Measurements from ENCODE around the gene CERS1. TPM values are rescaled to one million over a fixed set of nuclear protein-coding genes. Genes with fewer than 3 reads are reported as not detected.
A peak's percentile ranks its signal among the peaks of the same experiment; 100 is the strongest.

CERS1 gene
- total RNA-seq, 1 donor from 2014 or later = 10.2 TPM

DNA sequence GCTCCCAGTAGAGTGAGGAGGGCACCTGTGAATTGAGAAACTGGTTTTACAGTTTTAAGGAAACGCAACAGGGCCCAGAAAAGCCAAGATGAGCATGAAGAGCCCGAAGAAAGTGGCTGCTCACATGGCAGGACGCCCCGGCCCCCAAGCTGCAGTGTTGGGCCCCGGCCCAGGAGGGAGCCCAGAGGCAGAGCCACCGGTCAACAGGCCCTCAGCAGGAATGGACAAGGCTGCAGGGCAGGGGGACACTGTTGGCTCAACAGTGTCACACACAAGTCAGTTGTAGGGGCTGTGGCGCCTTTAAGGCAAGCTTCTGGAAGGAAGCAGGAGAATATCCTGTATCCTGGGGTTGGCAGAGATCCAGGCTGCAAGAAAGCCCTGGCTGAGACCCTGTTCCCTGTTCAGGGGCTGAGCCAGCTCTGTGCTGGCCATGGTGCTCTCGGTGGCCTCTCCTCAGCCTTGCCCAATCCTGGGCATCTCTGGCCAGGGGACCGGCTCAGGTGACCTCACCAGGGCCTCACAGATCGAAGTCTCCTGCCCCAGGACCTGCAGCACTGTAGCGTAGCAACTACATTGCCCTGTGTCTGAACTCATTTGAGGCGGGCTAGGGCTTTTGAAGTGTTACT is 36.2 kb downstream of the CERS1 start:
- TF ChIP-seq, protein P1, sequence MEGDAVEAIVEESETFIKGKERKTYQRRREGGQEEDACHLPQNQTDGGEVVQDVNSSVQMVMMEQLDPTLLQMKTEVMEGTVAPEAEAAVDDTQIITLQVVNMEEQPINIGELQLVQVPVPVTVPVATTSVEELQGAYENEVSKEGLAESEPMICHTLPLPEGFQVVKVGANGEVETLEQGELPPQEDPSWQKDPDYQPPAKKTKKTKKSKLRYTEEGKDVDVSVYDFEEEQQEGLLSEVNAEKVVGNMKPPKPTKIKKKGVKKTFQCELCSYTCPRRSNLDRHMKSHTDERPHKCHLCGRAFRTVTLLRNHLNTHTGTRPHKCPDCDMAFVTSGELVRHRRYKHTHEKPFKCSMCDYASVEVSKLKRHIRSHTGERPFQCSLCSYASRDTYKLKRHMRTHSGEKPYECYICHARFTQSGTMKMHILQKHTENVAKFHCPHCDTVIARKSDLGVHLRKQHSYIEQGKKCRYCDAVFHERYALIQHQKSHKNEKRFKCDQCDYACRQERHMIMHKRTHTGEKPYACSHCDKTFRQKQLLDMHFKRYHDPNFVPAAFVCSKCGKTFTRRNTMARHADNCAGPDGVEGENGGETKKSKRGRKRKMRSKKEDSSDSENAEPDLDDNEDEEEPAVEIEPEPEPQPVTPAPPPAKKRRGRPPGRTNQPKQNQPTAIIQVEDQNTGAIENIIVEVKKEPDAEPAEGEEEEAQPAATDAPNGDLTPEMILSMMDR (IDR thresholded peaks at IDR 0.05) = no peak
- no peaks in the 10 kb centered on the region for H3K4me1 Mint-ChIP-seq (ENCODE audit: low read depth)
- no peaks in the 10 kb centered on the region for H3K27me3 Mint-ChIP-seq (ENCODE audit: low read depth)
- H3K4me3 Mint-ChIP-seq (ENCODE audit: unreplicated experiment) = no peak overlapping the region
- H3K36me3 Mint-ChIP-seq (ENCODE audit: low read depth) = peaks cover 36% of the 10 kb centered on the region
- H3K9me3 Mint-ChIP-seq (ENCODE audit: low read depth) = no peaks in the 10 kb centered on the region
- DNase-seq (ENCODE audit: low spot score) = no peak
- H3K27ac Mint-ChIP-seq (ENCODE audit: unreplicated experiment) = no peak overlapping the region

DNA sequence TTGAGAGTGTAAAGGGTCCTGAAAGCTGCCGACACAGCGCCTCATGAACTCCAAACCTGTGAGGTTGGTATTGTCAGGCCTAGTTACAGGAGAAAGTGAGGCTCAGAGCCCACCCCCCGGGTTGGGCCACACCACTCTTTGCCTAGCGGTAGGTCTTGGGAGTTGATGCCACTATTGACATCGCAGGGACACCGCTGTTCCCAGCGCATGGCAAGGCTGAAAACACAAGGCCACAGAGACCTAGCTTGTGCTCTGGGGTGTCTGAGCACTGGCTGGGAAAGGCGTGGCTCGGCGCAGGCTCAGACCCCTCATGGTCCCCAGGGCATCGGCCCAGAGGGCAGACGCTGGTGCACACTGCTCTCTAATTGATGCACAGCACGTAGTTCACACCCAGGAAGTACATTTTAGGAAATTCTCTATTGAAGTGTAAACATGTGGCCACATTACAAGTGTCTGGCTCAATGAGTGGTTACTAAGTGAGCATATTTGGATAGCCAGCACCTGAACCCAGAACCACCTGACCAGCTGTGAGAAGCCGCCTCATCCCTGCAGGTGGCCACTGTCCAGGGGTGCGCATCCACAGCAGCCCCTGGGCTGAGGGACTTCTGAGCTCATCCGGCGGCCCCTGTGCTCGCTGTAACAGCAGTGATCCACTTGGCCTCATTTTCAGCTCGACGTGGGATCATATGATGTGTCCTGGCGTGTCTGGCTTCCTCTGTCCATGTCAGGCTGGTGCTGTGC is 36.9 kb downstream of the CERS1 start:
- H3K36me3 Mint-ChIP-seq (ENCODE audit: low read depth) = peaks cover 38% of the 10 kb centered on the region
- no peaks in the 10 kb centered on the region for H3K27me3 Mint-ChIP-seq (ENCODE audit: low read depth)
- no peaks in the 10 kb centered on the region for H3K4me1 Mint-ChIP-seq (ENCODE audit: low read depth)
- no peak for DNase-seq (ENCODE audit: low spot score)
- TF ChIP-seq, protein P1 (IDR thresholded peaks at IDR 0.05) = no peak
- H3K9me3 Mint-ChIP-seq (ENCODE audit: low read depth) = no peaks in the 10 kb centered on the region
- no peak overlapping the region for H3K27ac Mint-ChIP-seq (ENCODE audit: unreplicated experiment)
- no peak overlapping the region for H3K4me3 Mint-ChIP-seq (ENCODE audit: unreplicated experiment)

DNA sequence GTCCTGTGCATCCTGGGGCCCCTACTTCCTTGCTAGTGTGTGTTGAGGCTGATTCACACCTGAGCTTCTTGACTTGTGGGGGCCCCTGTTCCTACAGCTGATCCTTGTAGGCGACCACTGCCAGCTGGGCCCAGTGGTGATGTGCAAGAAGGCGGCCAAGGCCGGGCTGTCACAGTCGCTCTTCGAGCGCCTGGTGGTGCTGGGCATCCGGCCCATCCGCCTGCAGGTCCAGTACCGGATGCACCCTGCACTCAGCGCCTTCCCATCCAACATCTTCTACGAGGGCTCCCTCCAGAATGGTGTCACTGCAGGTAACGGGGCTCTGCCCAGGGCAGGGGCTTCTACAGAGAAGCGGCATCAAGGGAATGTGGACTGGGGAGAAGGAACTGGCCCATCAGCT is 38.7 kb downstream of the CERS1 start:
- TF ChIP-seq, protein P1 (IDR thresholded peaks at IDR 0.05) = no peak
- H3K4me1 Mint-ChIP-seq (ENCODE audit: low read depth) = no peaks in the 10 kb centered on the region
- no peak overlapping the region for H3K4me3 Mint-ChIP-seq (ENCODE audit: unreplicated experiment)
- H3K36me3 Mint-ChIP-seq (ENCODE audit: low read depth) = peaks cover 40% of the 10 kb centered on the region
- H3K27me3 Mint-ChIP-seq (ENCODE audit: low read depth) = no peaks in the 10 kb centered on the region
- DNase-seq (ENCODE audit: low spot score) = no peak
- H3K27ac Mint-ChIP-seq (ENCODE audit: unreplicated experiment) = no peak overlapping the region
- H3K9me3 Mint-ChIP-seq (ENCODE audit: low read depth) = no peaks in the 10 kb centered on the region

DNA sequence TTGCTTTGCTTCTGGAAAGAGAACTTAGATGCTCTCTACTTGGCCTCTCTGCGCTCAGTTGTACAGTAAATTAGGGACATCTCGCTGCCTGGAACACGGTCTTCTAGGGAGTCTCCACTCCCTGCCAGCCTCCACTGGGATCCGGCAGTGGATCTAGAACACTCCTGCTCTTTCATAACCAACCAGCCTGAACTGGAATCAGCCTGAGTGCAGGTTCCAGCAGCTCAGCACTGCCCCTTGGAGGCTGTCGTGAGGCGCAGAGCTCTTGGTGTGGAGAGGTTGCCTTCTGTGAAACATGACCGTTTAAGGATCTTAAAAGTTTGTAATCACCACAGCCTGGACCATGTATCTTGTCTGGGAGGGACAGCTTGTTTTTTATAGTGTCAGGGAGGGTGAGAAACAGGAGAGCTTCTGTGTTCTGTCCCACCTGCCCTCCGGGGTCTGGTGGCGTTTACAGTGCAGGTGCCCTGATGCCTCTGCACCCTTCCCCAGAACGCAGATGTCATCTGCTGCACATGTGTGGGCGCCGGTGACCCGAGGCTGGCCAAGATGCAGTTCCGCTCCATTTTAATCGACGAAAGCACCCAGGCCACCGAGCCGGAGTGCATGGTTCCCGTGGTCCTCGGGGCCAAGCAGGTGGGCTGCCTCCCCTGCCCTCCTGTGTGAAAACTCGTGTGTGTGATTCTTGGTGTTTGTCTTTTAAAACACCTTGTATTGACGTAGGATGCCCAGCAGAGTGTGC is 39.4 kb downstream of the CERS1 start:
- H3K27ac Mint-ChIP-seq (ENCODE audit: unreplicated experiment) = peak overlapping the region; percentile 22
- H3K36me3 Mint-ChIP-seq (ENCODE audit: low read depth) = peaks cover 35% of the 10 kb centered on the region

More for the DNA sequence above, 39.4 kb downstream of the CERS1 start:
- no peaks in the 10 kb centered on the region for H3K9me3 Mint-ChIP-seq (ENCODE audit: low read depth)
- DNase-seq (ENCODE audit: low spot score) = no peak
- no peaks in the 10 kb centered on the region for H3K4me1 Mint-ChIP-seq (ENCODE audit: low read depth)
- H3K27me3 Mint-ChIP-seq (ENCODE audit: low read depth) = no peaks in the 10 kb centered on the region
- TF ChIP-seq, protein P1 (IDR thresholded peaks at IDR 0.05) = peak; percentile 58
- no peak overlapping the region for H3K4me3 Mint-ChIP-seq (ENCODE audit: unreplicated experiment)
